Gastrocnemius medialis (tissue), 4 donors: ENCODE results near the gene BACE1. TPM values are rescaled to one million over a fixed set of nuclear protein-coding genes. Genes with fewer than 3 reads are reported as not detected.

ENCODE experiments used
- ATAC-seq, 2 donors: fragments of 150-250 bp; one replicate each; pipeline ENCODE4 v1.9.1; 2016
- DNase-seq, 2 donors: peaks; one replicate each; pipeline ENCODE4 v3.0.0-alpha.2; 2019
- H3K27ac ChIP-seq, 4 donors: fragments of 200-600 bp; sonication (generic); 1 replicate in 1 of 4; 2 replicates in 3 of 4; pipeline ENCODE4 v1.5.1; 2016 to 2018; ENCODE audit warnings: mild to moderate bottlenecking in 2 of 4, moderate library complexity in 1 of 4
- H3K27me3 ChIP-seq, 3 donors: fragments of 200-600 bp; sonication (generic) in 2 of 3; 1 replicate in 1 of 3; 2 replicates in 2 of 3; pipeline versions ENCODE4 v1.5.1 to v1.6.0; 2016 to 2019; ENCODE audit warnings: mild to moderate bottlenecking in 1 of 3, moderate library complexity in 1 of 3
- H3K36me3 ChIP-seq, 2 donors: fragments of 200-600 bp; sonication (generic) in 1 of 2; one replicate each; pipeline ENCODE4 v1.5.1; 2017 to 2018
- H3K4me1 ChIP-seq, 2 donors: fragments of 200-600 bp; sonication (generic) in 1 of 2; one replicate each; pipeline ENCODE4 v1.5.1; 2016 to 2017; ENCODE audit warnings: mild to moderate bottlenecking in 2 of 2
- H3K4me3 ChIP-seq, 4 donors: fragments of 200-600 bp; sonication (generic) in 3 of 4; 1 replicate in 1 of 4; 2 replicates in 3 of 4; pipeline ENCODE4 v1.5.1; 2016 to 2019; ENCODE audit warnings: mild to moderate bottlenecking in 2 of 4
- H3K9me3 ChIP-seq, 3 donors: fragments of 200-600 bp; sonication (generic) in 2 of 3; 1 replicate in 1 of 3; 2 replicates in 2 of 3; pipeline ENCODE4 v1.5.1; 2016 to 2019
- CTCF ChIP-seq, 5 experiments: fragments of 450-650 bp in 3 of 5; fragments of 200-600 bp in 2 of 5; sonication (generic) in 2 of 5; IDR thresholded peaks in 4 of 5; conservative IDR thresholded peaks in 1 of 5; 1 replicate in 4 of 5; 2 replicates in 1 of 5; pipeline ENCODE4 v1.5.1; 2016 to 2019; ENCODE audit warnings: antibody characterized with exemption in 5 of 5, mild to moderate bottlenecking in 3 of 5, moderate library complexity in 3 of 5
- POLR2A ChIP-seq, 2 donors: fragments of 450-650 bp; IDR thresholded peaks; one replicate each; pipeline ENCODE4 v1.6.1; 2017; ENCODE audit warnings: antibody characterized with exemption in 2 of 2, mild to moderate bottlenecking in 2 of 2, moderate library complexity in 2 of 2
- in situ Hi-C, 4 donors: fragments of 200-750 bp; cut with MboI; loops; one replicate each; pipeline versions ENCODE4 v1.15.0 to v1.8.0; 2017; ENCODE audit warnings: low sequenced_read_pairs in 4 of 4
- intact Hi-C: fragments of 100-400 bp; cut with DNase I; formaldehyde crosslinking; loops from one replicate; pipeline ENCODE4 v1.15.1; 2023; ENCODE audit warnings: low total_unique reads
- total RNA-seq, 4 donors: library from RNA; depleted of rRNA; stranded (reverse); fragments of >200 nt; gene quantifications; one replicate each; pipeline versions ENCODE4 v1.1.0 to v1.2.3, GENCODE V29; 2016

Gene BACE1
- total RNA-seq, 4 donors from 2014 or later: 3.6 to 18.2 (median 11.1) TPM

GRCh38 chr11:117313828-117314768, 2.0 kb downstream of the BACE1 start:
- ATAC-seq: no peak
- TF ChIP-seq POLR2A (IDR thresholded peaks at IDR 0.05): no peak
- TF ChIP-seq CTCF (IDR thresholded peaks at IDR 0.05 in 4 of 5, conservative IDR thresholded peaks at IDR 0.05 in 1 of 5): no peak
- Histone ChIP-seq H3K4me1 (peaks cover 16 to 22% of the 10 kb centered on the region in 2 donors), H3K36me3 (no peaks in the 10 kb centered on the region), H3K9me3 (no peaks in the 10 kb centered on the region), H3K4me3 (peak overlapping the region in 2 of 4 donors; percentile 76 to 80), H3K27ac (no peak overlapping the region), H3K27me3 (no peaks in the 10 kb centered on the region)
- DNase-seq: no peak
- intact Hi-C loops: no loop called here
- in situ Hi-C loops: loop anchor here in 1 of 4 donors (10.0 kb wide), 1 partner anchor 69 kb away; no protein-coding TSS in a partner anchor

GRCh38 chr11:117313091-117313490, 3.0 kb downstream of the BACE1 start:
- Histone ChIP-seq H3K27me3 (no peaks in the 10 kb centered on the region), H3K4me3 (no peak overlapping the region), H3K27ac (no peak overlapping the region), H3K4me1 (peaks cover 16 to 22% of the 10 kb centered on the region in 2 donors), H3K36me3 (no peaks in the 10 kb centered on the region), H3K9me3 (no peaks in the 10 kb centered on the region)
- no peak for DNase-seq
- intact Hi-C loops: no loop called here
- ATAC-seq: no peak
- TF ChIP-seq POLR2A (IDR thresholded peaks at IDR 0.05) (no peak), CTCF (IDR thresholded peaks at IDR 0.05 in 4 of 5, conservative IDR thresholded peaks at IDR 0.05 in 1 of 5) (no peak)
- in situ Hi-C loops: loop anchor here in 1 of 4 donors (10.0 kb wide), 1 partner anchor 68 kb away; no protein-coding TSS in a partner anchor

- ATAC-seq (no peak), DNase-seq (no peak)
- intact Hi-C loops (no loop called here), in situ Hi-C loops (no loop called here)
- H3K4me1 ChIP-seq: peaks cover 0 to 6% of the 10 kb centered on the region in 2 donors
- no peak for TF ChIP-seq POLR2A (IDR thresholded peaks at IDR 0.05)
- no peak for TF ChIP-seq CTCF (IDR thresholded peaks at IDR 0.05 in 4 of 5, conservative IDR thresholded peaks at IDR 0.05 in 1 of 5)
- no peaks in the 10 kb centered on the region for H3K27me3 ChIP-seq
- no peak overlapping the region for H3K4me3 ChIP-seq
- H3K27ac ChIP-seq: no peak overlapping the region
- H3K36me3 ChIP-seq: no peaks in the 10 kb centered on the region
- H3K9me3 ChIP-seq: no peaks in the 10 kb centered on the region
These were observed 6.7 kb downstream of the BACE1 start for GRCh38 chr11:117309310-117309709.

- TF ChIP-seq POLR2A (IDR thresholded peaks at IDR 0.05) (no peak), CTCF (IDR thresholded peaks at IDR 0.05 in 4 of 5, conservative IDR thresholded peaks at IDR 0.05 in 1 of 5) (no peak)
- no peaks in the 10 kb centered on the region for H3K9me3 ChIP-seq
- no peak overlapping the region for H3K27ac ChIP-seq
- no peak for DNase-seq
- ATAC-seq: no peak
- intact Hi-C loops (no loop called here), in situ Hi-C loops (no loop called here)
- H3K27me3 ChIP-seq: no peaks in the 10 kb centered on the region
- H3K4me3 ChIP-seq: no peak overlapping the region
- H3K36me3 ChIP-seq: no peaks in the 10 kb centered on the region
- H3K4me1 ChIP-seq: no peaks in the 10 kb centered on the region
These were observed 10.9 kb downstream of the BACE1 start for GRCh38 chr11:117305145-117305544.
